Nephron progenitor cell (in vitro differentiated cells): ENCODE data around the gene ABL1.
A peak's percentile ranks its signal among the peaks of the same experiment; 100 is the strongest.

Experiments used
- DNase-seq: peaks from one replicate; pipeline ENCODE4 v3.0.0; 2021
- H3K27ac Mint-ChIP-seq: 2 replicates; pipeline ENCODE4 v1.8.0; 2021; ENCODE audit warnings: mild to moderate bottlenecking, moderate library complexity, mixed read lengths
- H3K27me3 Mint-ChIP-seq: 2 replicates; pipeline ENCODE4 v1.8.0; 2021; ENCODE audit warnings: mild to moderate bottlenecking, low read depth, mixed read lengths; ENCODE audit not compliant: poor library complexity
- H3K36me3 Mint-ChIP-seq: 2 replicates; pipeline ENCODE4 v1.8.0; 2021; ENCODE audit warnings: low read depth, mixed read lengths
- H3K4me1 Mint-ChIP-seq: 2 replicates; pipeline ENCODE4 v1.8.0; 2021; ENCODE audit warnings: mixed read lengths
- H3K4me3 Mint-ChIP-seq: 2 replicates; pipeline ENCODE4 v1.8.0; 2021; ENCODE audit warnings: mild to moderate bottlenecking, moderate library complexity, mixed read lengths
- H3K9me3 Mint-ChIP-seq: 2 replicates; pipeline ENCODE4 v1.8.0; 2021; ENCODE audit warnings: mild to moderate bottlenecking, moderate library complexity, mixed read lengths
- CTCF ChIP-seq: fragments of 200-600 bp; sonication (generic); IDR thresholded peaks from 2 replicates; pipeline ENCODE4 v1.5.0; 2021; ENCODE audit warnings: antibody characterized with exemption

ABL1 gene

DNA sequence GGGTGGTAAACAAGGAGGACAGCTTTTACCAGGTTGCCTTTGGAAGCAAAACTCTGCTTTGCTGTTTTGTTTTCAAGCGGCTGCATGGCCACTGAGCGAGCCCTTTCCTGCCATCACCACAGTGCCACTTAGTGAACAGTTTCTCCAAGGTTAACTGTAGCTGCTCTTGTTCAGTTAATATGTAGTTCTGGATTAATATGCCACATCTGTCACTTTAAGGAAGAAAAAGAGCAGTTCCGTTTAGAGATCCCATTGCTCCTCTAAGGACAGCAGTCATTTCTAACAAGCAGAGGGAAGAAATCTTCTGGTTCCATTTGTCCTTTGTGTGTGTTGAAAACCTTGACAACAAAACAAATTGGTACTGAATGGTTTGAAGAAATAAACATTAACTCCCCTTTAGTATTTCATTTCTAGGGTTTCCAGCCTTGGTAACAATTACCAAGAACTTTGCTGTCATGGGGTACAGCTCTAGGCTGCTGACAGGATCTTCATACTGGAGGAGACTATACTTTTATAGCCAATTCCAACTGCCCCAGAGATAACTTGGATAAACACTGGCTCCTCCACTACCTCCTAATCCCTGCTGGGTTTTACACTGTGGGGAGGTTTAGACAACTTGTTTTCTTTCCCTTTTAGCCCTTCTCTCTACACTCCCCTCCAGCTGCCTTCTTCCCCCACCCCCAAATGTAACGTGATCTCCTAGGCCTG is 10.3 kb upstream of the ABL1 start:
- H3K9me3 Mint-ChIP-seq, result peaks cover 33% of the 10 kb centered on the region
- peak overlapping the region; percentile 67 for H3K4me3 Mint-ChIP-seq
- no peak for TF ChIP-seq CTCF
- H3K27ac Mint-ChIP-seq, result peak overlapping the region; percentile 100
- peaks cover 2% of the 10 kb centered on the region for H3K27me3 Mint-ChIP-seq
- DNase-seq, result peak; percentile 46
- H3K36me3 Mint-ChIP-seq, result peaks cover 29% of the 10 kb centered on the region
- H3K4me1 Mint-ChIP-seq, result peaks cover 62% of the 10 kb centered on the region

DNA sequence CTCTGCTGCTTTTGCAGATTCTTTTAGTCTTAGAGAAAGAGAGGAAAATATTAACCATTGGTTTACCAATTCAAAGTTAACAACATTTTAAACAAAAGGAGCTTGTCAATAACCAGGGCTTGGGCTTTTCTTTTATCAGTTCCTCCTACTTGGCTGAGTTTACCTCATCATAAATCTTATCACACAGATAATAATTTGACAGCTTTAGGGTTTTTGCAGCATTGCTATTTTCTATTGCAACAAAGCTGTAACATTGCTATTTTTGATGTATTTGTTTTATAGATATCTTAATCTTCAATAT is 9.8 kb upstream of the ABL1 start:
- peaks cover 2% of the 10 kb centered on the region for H3K27me3 Mint-ChIP-seq
- no peak for DNase-seq
- peaks cover 34% of the 10 kb centered on the region for H3K9me3 Mint-ChIP-seq
- no peak for TF ChIP-seq CTCF
- H3K4me1 Mint-ChIP-seq, result peaks cover 61% of the 10 kb centered on the region
- H3K4me3 Mint-ChIP-seq, result peak overlapping the region; percentile 67
- peaks cover 29% of the 10 kb centered on the region for H3K36me3 Mint-ChIP-seq
- H3K27ac Mint-ChIP-seq, result peak overlapping the region; percentile 100

- Mint-ChIP-seq H3K27me3 (peaks cover 2% of the 10 kb centered on the region), H3K27ac (peak overlapping the region; percentile 77), H3K36me3 (peaks cover 29% of the 10 kb centered on the region), H3K9me3 (peaks cover 34% of the 10 kb centered on the region), H3K4me3 (peak overlapping the region; percentile 47), H3K4me1 (peaks cover 63% of the 10 kb centered on the region)
- no peak for TF ChIP-seq CTCF
- DNase-seq, result no peak
Measured at GRCh38 chr9:130825809-130826208, 9.2 kb upstream of the ABL1 start.

DNA sequence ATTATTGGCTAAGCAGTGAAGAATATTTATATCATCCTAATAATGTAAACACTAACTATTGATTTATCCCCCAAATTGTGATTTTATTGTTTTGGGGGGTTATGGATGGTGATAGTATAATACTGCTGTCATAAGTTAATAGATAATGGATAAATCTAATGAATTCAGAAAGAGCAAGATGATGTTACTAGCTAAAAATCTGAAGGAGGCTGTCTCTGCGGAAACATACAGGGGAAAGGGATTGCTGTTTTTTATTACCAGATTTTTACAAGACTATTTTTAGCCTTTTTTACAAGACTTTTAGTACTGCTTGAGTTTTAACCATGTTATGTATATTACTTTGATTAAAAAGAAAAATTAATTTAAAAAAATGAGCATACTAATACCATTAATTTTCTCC is 5.3 kb upstream of the ABL1 start:
- no peak overlapping the region for H3K27ac Mint-ChIP-seq
- H3K4me1 Mint-ChIP-seq, result peaks cover 66% of the 10 kb centered on the region

DNA sequence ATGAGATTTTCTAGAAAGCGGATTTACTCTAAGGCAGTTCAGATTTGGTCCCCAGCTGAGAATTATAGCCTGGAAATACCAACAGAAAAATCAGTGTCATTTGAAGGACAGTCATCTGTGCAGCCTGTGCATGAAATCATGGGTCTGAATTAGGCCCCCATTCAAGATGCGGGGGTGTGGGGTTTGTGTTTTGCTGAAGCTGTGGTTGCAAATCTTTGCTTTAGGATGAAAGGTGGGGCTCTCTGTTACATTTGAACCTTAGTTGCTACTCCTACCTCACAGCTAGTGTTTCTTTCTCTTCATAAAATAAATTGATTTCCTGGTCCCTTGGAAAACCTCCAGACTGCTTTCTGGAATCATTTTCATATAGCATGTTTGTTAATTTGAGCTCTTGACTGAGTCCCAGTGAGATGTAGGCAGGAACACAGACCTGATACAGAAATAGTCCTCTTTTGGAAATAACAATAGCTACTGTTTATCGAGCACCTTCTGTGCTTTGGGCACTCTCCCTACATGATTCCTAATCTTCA is 4.8 kb upstream of the ABL1 start:
- peaks cover 61% of the 10 kb centered on the region for H3K4me1 Mint-ChIP-seq
- H3K9me3 Mint-ChIP-seq, result peaks cover 34% of the 10 kb centered on the region
- peak overlapping the region; percentile 54 for H3K27ac Mint-ChIP-seq
- peaks cover 29% of the 10 kb centered on the region for H3K36me3 Mint-ChIP-seq
- H3K4me3 Mint-ChIP-seq, result no peak overlapping the region
- no peaks in the 10 kb centered on the region for H3K27me3 Mint-ChIP-seq
- no peak for DNase-seq
- TF ChIP-seq CTCF, result no peak

More for the DNA sequence above, 5.3 kb upstream of the ABL1 start:
- TF ChIP-seq CTCF, result no peak
- Mint-ChIP-seq H3K4me3 (no peak overlapping the region), H3K9me3 (peaks cover 34% of the 10 kb centered on the region), H3K27me3 (no peaks in the 10 kb centered on the region), H3K36me3 (peaks cover 29% of the 10 kb centered on the region)
- DNase-seq, result no peak

- peaks cover 34% of the 10 kb centered on the region for H3K9me3 Mint-ChIP-seq
- TF ChIP-seq CTCF, result no peak
- H3K4me1 Mint-ChIP-seq, result peaks cover 53% of the 10 kb centered on the region
- H3K27me3 Mint-ChIP-seq, result no peaks in the 10 kb centered on the region
- H3K36me3 Mint-ChIP-seq, result peaks cover 25% of the 10 kb centered on the region
- no peak overlapping the region for H3K4me3 Mint-ChIP-seq
- no peak for DNase-seq
- no peak overlapping the region for H3K27ac Mint-ChIP-seq
Measured at GRCh38 chr9:130831077-130831476, 4.0 kb upstream of the ABL1 start.
